B cell (primary cell): ENCODE measurements around the gene C12orf60.

Experiments
- CTCF ChIP-seq: fragments of 200-600 bp; IDR thresholded peaks from one replicate; pipeline ENCODE4 v1.8.0; 2022; ENCODE audit warnings: antibody characterized with exemption, mild to moderate bottlenecking
- EZH2 ChIP-seq: IDR thresholded peaks from 2 replicates; pipeline ENCODE4 v1.6.1; 2012; ENCODE audit warnings: borderline replicate concordance, low read depth, mild to moderate bottlenecking, moderate library complexity, low read length; ENCODE audit not compliant: insufficient read depth, poor library complexity, severe bottlenecking

- TF ChIP-seq CTCF (no peak), EZH2 (no peak)
Observed at GRCh38 chr12:14767617-14768016, 35.9 kb upstream of the C12orf60 start.
